Ovary (tissue), 9 donors: ENCODE measurements around the gene MBP. TPM values are rescaled to one million over a fixed set of nuclear protein-coding genes. Genes with fewer than 3 reads are reported as not detected.

Experiments
- DNase-seq, 5 donors: peaks; one replicate each; pipeline ENCODE4 v3.0.0-alpha.2; 2019 to 2020
- H3K27ac ChIP-seq, 2 donors: fragments of 200-600 bp; one replicate each; pipeline versions ENCODE4 v1.5.1 to v1.8.0; 2019 to 2022
- H3K27me3 ChIP-seq: fragments of 200-600 bp; one replicate; pipeline ENCODE4 v1.8.0; 2022
- H3K36me3 ChIP-seq: fragments of 200-600 bp; sonication (generic); one replicate; pipeline ENCODE4 v1.5.1; 2019
- H3K4me1 ChIP-seq: one replicate; pipeline ENCODE4 v1.8.1; 2013; ENCODE audit warnings: mild to moderate bottlenecking, moderate library complexity; ENCODE audit not compliant: insufficient read depth
- H3K4me3 ChIP-seq: fragments of 200-600 bp; sonication (generic); one replicate; pipeline ENCODE4 v1.5.1; 2017
- H3K9me3 ChIP-seq, 2 donors: fragments of 200-600 bp in 1 of 2; sonication (generic) in 1 of 2; one replicate each; pipeline versions ENCODE4 v1.5.1 to v1.8.1; 2013 to 2019; ENCODE audit warnings: mild to moderate bottlenecking in 1 of 2, moderate library complexity in 1 of 2
- CTCF ChIP-seq, 3 donors: fragments of 450-650 bp in 2 of 3; fragments of 200-600 bp in 1 of 3; IDR thresholded peaks; one replicate each; pipeline versions ENCODE4 v1.5.1 to v1.8.0; 2016 to 2022; ENCODE audit warnings: antibody characterized with exemption in 3 of 3, mild to moderate bottlenecking in 1 of 3
- EP300 ChIP-seq: sonication (generic); formaldehyde crosslinking; IDR thresholded peaks from one replicate; pipeline ENCODE4 v1.6.1; 2017; ENCODE audit warnings: antibody characterized with exemption
- POLR2A ChIP-seq: fragments of 450-650 bp; IDR thresholded peaks from one replicate; pipeline ENCODE4 v1.6.1; 2017; ENCODE audit warnings: antibody characterized with exemption, mild to moderate bottlenecking, moderate library complexity
- WGBS, 3 donors: extraction: QIAGEN DNeasy Blood & Tissue Kit in 1 of 3; methylation state at CpG; one replicate each; pipeline versions ENCODE4 v1.1.5 to v1.1.7; 2013 to 2017; 5-methylcytosine and 5-hydroxymethylcytosine counted together
- intact Hi-C, 4 donors: fragments of 100-400 bp; cut with DNase I; formaldehyde crosslinking; loops; one replicate each; pipeline versions ENCODE4 v1.11.0 to v1.15.1; 2022 to 2023
- polyA plus RNA-seq, 2 donors: library from polyadenylated mRNA; stranded (reverse); fragments of 200-250 nt in 1 of 2; fragments of 350-450 nt in 1 of 2; fragmentation: Illumina TruSeq in 1 of 2; extraction: RNeasy Lipid Tissue Mini Kit (QIAGEN cat#74804) in 1 of 2; gene quantifications; one replicate each; pipeline ENCODE4 v1.2.3, GENCODE V29; 2013 to 2014
- total RNA-seq, 7 donors: library from RNA; depleted of rRNA in 2 of 7; stranded (reverse); fragments of >200 nt in 2 of 7; fragmentation: NEBNext Ultra II Directional in 3 of 7; extraction: Animal tissue kit (Norgen Biotek cat#: 25700) in 3 of 7; gene quantifications; one replicate each; pipeline versions ENCODE4 v1.1.0 to v1.2.4, GENCODE V29; 2016 to 2023
- donor health status: DM: no; HTN: no; CAD: no; lungs with moderate emphysema.
- donor health status: DM: no; HTN: no; CAD: no.
- donor health status: Bipolar disorder and iron deficiency.
- donor health status: DM: yes; HTN: yes; CAD: no.
- donor health status: DM: no; HTN: no; CAD: no.
- donor health status: DM: yes; HTN: yes; CAD: no.

MBP gene
- total and polyA plus RNA-seq, 9 donors = 7.1 to 38.2 (median 23.2) TPM

GRCh38 chr18:77107292-77107691 is 25.3 kb downstream of the MBP start:
- 31 to 47% (median 36%) methylated on average over 5 of the region's 5 CpGs for WGBS, 3 donors
- no peak overlapping the region for H3K4me3 ChIP-seq
- no peak for DNase-seq
- no peaks in the 10 kb centered on the region for H3K27me3 ChIP-seq
- H3K9me3 ChIP-seq = no peaks in the 10 kb centered on the region
- intact Hi-C loops = loop anchor here in 1 of 4 donors (10.0 kb wide), 2 partner anchors 92 to 282 kb away; partner anchors contain the start of gene ZNF236
- TF ChIP-seq CTCF (IDR thresholded peaks at IDR 0.05) = no peak
- no peak for TF ChIP-seq EP300
- TF ChIP-seq POLR2A = no peak
- H3K4me1 ChIP-seq = peaks cover 30% of the 10 kb centered on the region
- H3K27ac ChIP-seq = peak overlapping the region in 1 of 2 donors; percentile 56
- H3K36me3 ChIP-seq = no peaks in the 10 kb centered on the region

- H3K4me3 ChIP-seq = no peak overlapping the region
- H3K36me3 ChIP-seq = no peaks in the 10 kb centered on the region
- H3K4me1 ChIP-seq = peaks cover 38% of the 10 kb centered on the region
- 51 to 60% (median 55%) methylated on average over 15 of the region's 15 CpGs for WGBS, 3 donors
- TF ChIP-seq CTCF (IDR thresholded peaks at IDR 0.05) = no peak
- no peak for TF ChIP-seq POLR2A
- no peak for TF ChIP-seq EP300
- no peaks in the 10 kb centered on the region for H3K9me3 ChIP-seq
- peak in 1 of 5 donors; percentile 45 for DNase-seq
- no peak overlapping the region for H3K27ac ChIP-seq
- intact Hi-C loops = loop anchor here in 1 of 4 donors (10.0 kb wide), 2 partner anchors 92 to 282 kb away; partner anchors contain the start of gene ZNF236
- H3K27me3 ChIP-seq = no peaks in the 10 kb centered on the region
Measured at GRCh38 chr18:77106331-77106730, 26.3 kb downstream of the MBP start.

GRCh38 chr18:77105680-77106079 is 26.9 kb downstream of the MBP start:
- TF ChIP-seq CTCF (IDR thresholded peaks at IDR 0.05) (no peak), POLR2A (no peak), EP300 (no peak)
- H3K4me1 ChIP-seq = peaks cover 43% of the 10 kb centered on the region
- H3K36me3 ChIP-seq = no peaks in the 10 kb centered on the region
- intact Hi-C loops = loop anchor here in 1 of 4 donors (10.0 kb wide), 2 partner anchors 91 to 281 kb away; partner anchors contain the start of gene ZNF236
- DNase-seq = no peak
- no peaks in the 10 kb centered on the region for H3K27me3 ChIP-seq
- H3K9me3 ChIP-seq = no peaks in the 10 kb centered on the region
- 87 to 91% (median 91%) methylated on average over 3 of the region's 3 CpGs for WGBS, 3 donors
- no peak overlapping the region for H3K4me3 ChIP-seq
- peak overlapping the region in 1 of 2 donors; percentile 82 for H3K27ac ChIP-seq

GRCh38 chr18:77105028-77105427 is 27.6 kb downstream of the MBP start:
- no peak for TF ChIP-seq EP300
- TF ChIP-seq CTCF (IDR thresholded peaks at IDR 0.05) = no peak
- no peak for TF ChIP-seq POLR2A
- Histone ChIP-seq H3K27me3 (no peaks in the 10 kb centered on the region), H3K36me3 (no peaks in the 10 kb centered on the region), H3K27ac (peak overlapping the region in 1 of 2 donors; percentile 82), H3K4me1 (peaks cover 44% of the 10 kb centered on the region), H3K4me3 (no peak overlapping the region), H3K9me3 (no peaks in the 10 kb centered on the region)
- WGBS, 3 donors = 51 to 59% (median 54%) methylated on average over 10 of the region's 10 CpGs
- intact Hi-C loops = loop anchor here in 1 of 4 donors (10.0 kb wide), 2 partner anchors 90 to 280 kb away; partner anchors contain the start of gene ZNF236
- DNase-seq = no peak
